Neural cell (in vitro differentiated cells): ENCODE data around the gene DENND4C.

Experiments used
- CTCF ChIP-seq: fragments of 450-650 bp; IDR thresholded peaks from 2 replicates; pipeline ENCODE4 v1.5.1; 2014; ENCODE audit warnings: antibody characterized with exemption, mild to moderate bottlenecking, moderate library complexity; ENCODE audit not compliant: poor library complexity, severe bottlenecking
- EP300 ChIP-seq: fragments of 450-650 bp; conservative IDR thresholded peaks from 2 replicates; pipeline ENCODE4 v1.6.1; 2014; ENCODE audit warnings: antibody characterized with exemption, mild to moderate bottlenecking, moderate library complexity; ENCODE audit not compliant: poor library complexity, severe bottlenecking
- POLR2AphosphoS5 ChIP-seq: IDR thresholded peaks from 2 replicates; pipeline ENCODE4 v1.6.1; 2012
- RAD21 ChIP-seq: fragments of 450-650 bp; conservative IDR thresholded peaks from 2 replicates; pipeline ENCODE4 v1.6.1; 2014; ENCODE audit warnings: antibody characterized with exemption, mild to moderate bottlenecking, moderate library complexity
- REST ChIP-seq: IDR thresholded peaks from 2 replicates; pipeline ENCODE4 v1.6.1; 2012; ENCODE audit warnings: borderline replicate concordance
- TAF1 ChIP-seq: IDR thresholded peaks from 2 replicates; pipeline ENCODE4 v1.6.1; 2012; ENCODE audit warnings: low read depth

- TF ChIP-seq EP300 (no peak), POLR2AphosphoS5 (no peak), TAF1 (no peak), REST (no peak), CTCF (no peak), RAD21 (no peak)
Observed at GRCh38 chr9:19381656-19382055, 151.2 kb downstream of the DENND4C start.
